HG03159 (cell line): ENCODE results near the gene IFT74.

Experiments
- ATAC-seq: cut with Tn5 transposase; IDR thresholded peaks from one replicate; pipeline ENCODE4 v1.9.1; 2021; ENCODE audit warnings: mild to moderate bottlenecking, moderate library complexity; ENCODE audit not compliant: unreplicated experiment

The IFT74 gene

GRCh38 chr9:26973989-26974388, 17.8 kb downstream of the IFT74 start:
- no peak for ATAC-seq

GRCh38 chr9:26974927-26975326, 18.7 kb downstream of the IFT74 start:
- ATAC-seq, result no peak

GRCh38 chr9:26975728-26976707, 19.8 kb downstream of the IFT74 start:
- ATAC-seq, result no peak

GRCh38 chr9:26983340-26983739, 27.1 kb downstream of the IFT74 start:
- ATAC-seq, result peak; percentile 80

GRCh38 chr9:26995810-26996209, 39.6 kb downstream of the IFT74 start:
- ATAC-seq, result no peak

- ATAC-seq, result no peak
These were observed 47.3 kb downstream of the IFT74 start for GRCh38 chr9:27003426-27004077.

- ATAC-seq, result no peak
These were observed 49.3 kb downstream of the IFT74 start, which contains the start of gene LRRC19 for GRCh38 chr9:27005491-27005890. Gene LRRC19 (minus strand): TSS chr9:27005672. CDS start chr9:26999694, 5,978 bp downstream.

GRCh38 chr9:27019589-27019988, 63.4 kb downstream of the IFT74 start:
- ATAC-seq, result no peak

GRCh38 chr9:27022920-27023319, 66.7 kb downstream of the IFT74 start:
- no peak for ATAC-seq

GRCh38 chr9:27029186-27029585, 73.0 kb downstream of the IFT74 start:
- ATAC-seq, result no peak

- peak; percentile 93 for ATAC-seq
These were observed 77.7 kb downstream of the IFT74 start for GRCh38 chr9:27033815-27034403.

- no peak for ATAC-seq
These were observed 81.3 kb downstream of the IFT74 start for GRCh38 chr9:27037499-27037898.

- ATAC-seq, result no peak
These were observed 85.5 kb downstream of the IFT74 start for GRCh38 chr9:27041746-27042145.

- ATAC-seq, result no peak
These were observed 86.3 kb downstream of the IFT74 start for GRCh38 chr9:27042476-27042875.

GRCh38 chr9:27043176-27043575, 87.0 kb downstream of the IFT74 start:
- no peak for ATAC-seq

- no peak for ATAC-seq
These were observed 90.9 kb downstream of the IFT74 start for GRCh38 chr9:27047136-27047535.

- no peak for ATAC-seq
These were observed 97.3 kb downstream of the IFT74 start for GRCh38 chr9:27053369-27054022.

GRCh38 chr9:27054125-27054524, 97.9 kb downstream of the IFT74 start:
- ATAC-seq, result no peak

- no peak for ATAC-seq
These were observed 98.6 kb downstream of the IFT74 start for GRCh38 chr9:27054841-27055240.

GRCh38 chr9:27059412-27059811, 103.2 kb downstream of the IFT74 start:
- ATAC-seq, result no peak

- ATAC-seq, result no peak
These were observed 103.7 kb downstream of the IFT74 start for GRCh38 chr9:27059907-27060306.
